NCI-H146 treated with DMSO at 0.1 percent for 48 hours (cell line): Measurements from ENCODE around the gene HORMAD2.
"Not testable (repeated sequence)": the region's sequence is repeated elsewhere in the genome, so short reads cannot be mapped to it uniquely, and the experiment has no call there.

Source experiments
- DNase-seq: peaks from one replicate; lab custom pipeline; 2025; ENCODE audit not compliant: unreplicated experiment; lab: John Stamatoyannopoulos, UW

The HORMAD2 gene

GRCh38 chr22:30206944-30207343 lies 126.7 kb downstream of the HORMAD2 start:
- DNase-seq, result no peak

GRCh38 chr22:30208631-30209603 lies 128.7 kb downstream of the HORMAD2 start:
- no peak for DNase-seq

GRCh38 chr22:30209642-30210041 lies 129.4 kb downstream of the HORMAD2 start:
- no peak for DNase-seq

GRCh38 chr22:30210235-30210909 lies 130.1 kb downstream of the HORMAD2 start:
- DNase-seq, result no peak

- DNase-seq, result no peak
These were observed 131.0 kb downstream of the HORMAD2 start for GRCh38 chr22:30211124-30211820.

- no peak for DNase-seq
These were observed 132.2 kb downstream of the HORMAD2 start for GRCh38 chr22:30212363-30212995.

DNA sequence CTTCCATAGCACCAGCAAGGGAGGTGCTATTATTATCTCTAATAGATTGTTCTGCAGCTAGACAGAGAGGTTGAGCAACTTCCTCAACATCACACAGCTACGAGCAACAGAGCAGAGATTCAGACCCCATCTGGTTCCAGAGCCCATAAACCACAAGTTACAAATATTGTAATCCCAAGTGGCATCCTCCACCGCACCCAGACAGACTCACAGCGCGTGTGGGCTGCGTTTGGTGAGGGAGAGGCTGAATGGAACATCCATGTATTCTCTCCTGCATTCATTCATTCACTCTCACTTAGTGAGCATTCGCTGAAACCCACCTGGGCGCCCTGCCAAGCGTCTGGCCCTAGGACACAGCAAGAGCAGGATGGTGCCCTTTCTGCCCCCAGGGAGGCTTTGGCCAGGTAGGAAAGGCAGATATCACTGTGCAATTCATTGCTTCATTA lies 132.8 kb downstream of the HORMAD2 start:
- DNase-seq, result no peak

GRCh38 chr22:30214703-30215407 lies 134.6 kb downstream of the HORMAD2 start:
- DNase-seq, result no peak

DNA sequence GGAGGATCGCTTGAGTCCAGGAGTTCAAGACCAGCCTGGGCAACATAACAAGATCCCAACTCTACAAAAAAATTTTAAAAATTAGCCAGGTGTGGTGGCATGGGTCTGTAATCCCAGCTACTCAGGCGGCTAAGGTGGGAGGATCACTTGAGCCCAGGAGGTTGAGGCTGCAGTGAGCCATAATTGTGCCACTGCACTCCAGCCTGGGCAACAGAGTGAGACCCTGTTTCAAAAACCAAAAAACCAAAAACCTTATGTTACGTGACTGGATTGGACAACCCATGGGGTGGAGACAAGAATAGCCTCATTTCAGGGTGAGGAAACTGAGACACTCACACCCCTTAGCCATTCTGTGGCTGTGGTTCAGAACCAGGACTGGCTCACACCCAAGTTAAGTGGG lies 136.0 kb downstream of the HORMAD2 start:
- not testable (repeated sequence) for DNase-seq

- no peak for DNase-seq
These were observed 136.4 kb downstream of the HORMAD2 start for GRCh38 chr22:30216710-30217109.

- DNase-seq, result no peak
These were observed 137.7 kb downstream of the HORMAD2 start for GRCh38 chr22:30217698-30218560.

DNA sequence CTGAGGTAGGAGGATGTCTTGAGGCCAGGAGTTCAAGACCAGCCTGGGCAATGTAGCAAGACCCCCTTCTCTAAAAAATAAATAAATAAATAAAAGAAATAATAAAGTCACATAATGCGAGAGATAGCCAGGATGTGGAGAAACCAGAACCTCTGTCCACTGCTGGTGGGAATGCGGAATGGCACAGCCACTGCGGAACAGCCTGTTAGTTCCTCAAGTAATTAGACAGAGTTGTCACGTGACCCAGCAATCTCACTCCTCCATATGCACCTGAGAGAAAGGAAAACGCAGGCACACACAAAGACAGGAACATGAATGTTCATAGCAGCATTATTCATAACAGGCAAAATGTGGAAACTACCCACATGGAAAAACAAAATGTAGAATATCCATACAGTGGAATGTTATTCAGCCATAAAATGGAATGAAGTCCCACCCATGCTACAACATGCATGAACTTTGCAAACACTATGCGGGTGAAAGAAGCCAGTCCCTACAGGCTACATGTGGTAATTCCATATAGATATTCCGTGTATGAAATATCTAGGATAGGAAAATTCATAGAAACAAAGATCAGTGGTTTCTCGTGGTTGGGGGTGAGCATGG lies 138.9 kb downstream of the HORMAD2 start:
- DNase-seq, result no peak

DNA sequence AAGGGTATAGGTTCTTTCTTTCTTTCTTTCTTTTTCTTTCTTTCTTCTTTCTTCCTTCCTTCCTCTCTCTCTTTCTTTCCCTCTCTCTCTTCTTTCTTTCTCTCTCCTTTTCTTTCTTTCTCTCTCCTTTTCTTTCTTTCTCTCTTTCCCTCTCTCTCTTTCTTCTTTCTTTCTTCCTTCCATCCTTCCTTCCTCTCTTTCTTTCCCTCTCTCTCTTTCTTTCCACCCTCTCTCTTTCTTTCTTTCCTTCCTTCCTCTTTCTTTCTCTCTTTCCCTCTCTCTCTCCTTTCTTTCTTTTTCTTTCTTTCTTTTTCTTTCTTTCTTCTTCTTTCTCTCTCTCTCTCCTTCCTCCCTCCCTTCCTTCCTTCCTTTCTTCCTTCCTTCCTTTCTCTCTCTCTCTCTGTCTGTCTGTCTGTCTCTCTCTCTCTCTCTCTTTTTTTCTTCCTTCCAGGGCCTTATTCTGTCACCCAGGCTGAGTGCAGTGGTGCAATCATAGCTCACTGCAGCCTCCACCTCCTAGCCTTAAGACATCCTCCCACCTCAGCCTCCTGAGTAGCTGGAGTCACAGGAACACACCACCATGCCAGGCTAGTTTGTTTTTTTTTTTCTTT lies 139.5 kb downstream of the HORMAD2 start:
- no peak for DNase-seq

GRCh38 chr22:30220338-30221012 lies 140.2 kb downstream of the HORMAD2 start:
- no peak for DNase-seq

DNA sequence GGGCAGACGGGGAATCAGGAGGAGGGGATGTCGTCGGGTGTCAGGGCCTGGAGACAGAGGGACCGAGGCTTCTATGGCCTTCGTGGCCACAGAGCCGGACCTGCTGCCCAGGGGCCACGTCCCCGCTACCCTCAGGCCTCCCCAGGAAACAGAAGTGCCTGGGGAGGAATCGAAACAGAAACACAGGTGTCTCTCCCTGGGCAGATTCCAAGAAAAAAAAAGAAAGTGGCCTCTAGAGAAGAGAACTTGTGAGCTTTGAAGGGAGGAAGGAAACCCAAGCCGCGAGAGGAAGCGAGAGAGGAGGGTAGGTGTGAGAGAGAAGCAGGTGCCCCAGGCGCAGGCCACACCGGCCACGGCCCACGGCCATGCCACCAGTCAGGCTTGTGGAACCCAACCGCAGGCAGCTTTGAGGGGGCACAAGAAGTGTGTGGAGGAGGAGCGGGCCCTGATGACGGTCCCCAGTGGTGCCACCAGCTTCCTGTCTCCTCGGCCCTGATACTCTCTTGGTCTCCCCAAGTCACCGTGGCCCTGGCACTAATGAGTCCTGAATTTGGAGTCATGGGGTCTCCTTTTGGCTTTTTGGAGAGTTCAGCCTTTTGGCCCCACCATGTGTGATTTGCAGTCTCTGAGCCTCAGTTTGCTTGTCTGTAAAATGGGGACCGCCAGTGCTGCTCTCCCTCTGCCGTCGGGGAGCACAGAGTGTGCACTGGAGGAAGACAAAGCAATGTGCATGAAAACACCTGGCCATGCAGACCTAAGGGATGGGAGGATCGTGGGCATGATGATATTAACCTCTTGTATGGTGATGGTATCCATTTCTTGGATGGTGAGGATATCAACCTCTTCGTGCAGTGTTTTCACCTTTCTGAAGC lies 141.1 kb downstream of the HORMAD2 start:
- no peak for DNase-seq

DNA sequence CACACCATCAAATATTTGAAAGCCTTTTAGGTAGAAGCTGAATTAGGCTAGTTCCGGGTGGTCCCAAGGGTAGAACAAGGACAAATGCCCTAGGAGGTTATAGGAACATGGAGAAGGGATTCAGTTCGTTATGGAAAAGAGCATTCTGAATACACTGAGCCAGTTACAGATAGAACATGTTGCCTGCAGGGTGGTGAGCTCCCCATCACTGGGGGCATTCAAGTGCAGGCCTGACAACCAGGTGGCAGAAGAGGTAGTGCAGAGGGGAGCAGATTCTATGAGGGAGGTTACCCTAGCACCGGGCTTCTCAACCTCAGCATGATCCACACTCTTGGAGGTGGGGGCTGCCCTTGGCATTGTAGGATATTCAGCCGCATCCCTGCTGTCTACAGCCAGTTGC lies 142.1 kb downstream of the HORMAD2 start:
- no peak for DNase-seq

GRCh38 chr22:30223303-30223702 lies 143.0 kb downstream of the HORMAD2 start:
- DNase-seq, result no peak
